Measurements from ENCODE around the gene PARD3B. TPM values are rescaled to one million over a fixed set of nuclear protein-coding genes. Genes with fewer than 3 reads are reported as not detected.

PARD3B gene
- total RNA-seq, 1 experiment from 2014 or later: 7.6 TPM

- TF ChIP-seq EZH2 (IDR thresholded peaks at IDR 0.05; ENCODE audit: borderline replicate concordance, low read depth, low read length, poor library complexity, severe bottlenecking) (no peak), CTCF (conservative IDR thresholded peaks at IDR 0.05; ENCODE audit: low read depth, low read length) (no peak)
- no peaks in the 10 kb centered on the region for H3K4me1 ChIP-seq (ENCODE audit: insufficient read depth, low read length, poor library complexity, severe bottlenecking)
- no peak for DNase-seq (ENCODE audit: low spot score)
- no peaks in the 10 kb centered on the region for H3K27me3 ChIP-seq (replicated peaks; ENCODE audit: insufficient read depth, low read depth, low read length, poor library complexity)
- BruUV-seq (replicated peaks): no TSS peak
- H3K9me3 ChIP-seq (ENCODE audit: low read depth, low read length, poor library complexity, severe bottlenecking): no peaks in the 10 kb centered on the region
- H3K27ac ChIP-seq (ENCODE audit: low read depth, low read length, poor library complexity, severe bottlenecking): no peak overlapping the region
- ChIA-PET CTCF (no interaction called here), POLR2A (ENCODE audit: low non-redundant PET) (no interaction called here)
- no peak overlapping the region for H3K4me3 ChIP-seq (ENCODE audit: low read depth, low read length, poor library complexity, severe bottlenecking)
- intact Hi-C loops (cut with micrococcal nuclease; ENCODE audit: unreplicated experiment): no loop called here
- H3K36me3 ChIP-seq (ENCODE audit: insufficient read depth, low read length, poor library complexity, severe bottlenecking): no peaks in the 10 kb centered on the region
Measured at GRCh38 chr2:205070889-205071288, 525.6 kb downstream of the PARD3B start.

GRCh38 chr2:205073433-205074020 is 528.3 kb downstream of the PARD3B start:
- no TSS peak for BruUV-seq (replicated peaks)
- no peak overlapping the region for H3K27ac ChIP-seq (ENCODE audit: low read depth, low read length, poor library complexity, severe bottlenecking)
- H3K9me3 ChIP-seq (ENCODE audit: low read depth, low read length, poor library complexity, severe bottlenecking): no peaks in the 10 kb centered on the region
- ChIA-PET CTCF (no interaction called here), POLR2A (ENCODE audit: low non-redundant PET) (interaction anchor here (0.6 kb wide), 1 partner anchor 40 kb away, joined by 3 read pairs; no protein-coding TSS in a partner anchor)
- no peaks in the 10 kb centered on the region for H3K4me1 ChIP-seq (ENCODE audit: insufficient read depth, low read length, poor library complexity, severe bottlenecking)
- no peak for DNase-seq (ENCODE audit: low spot score)
- H3K36me3 ChIP-seq (ENCODE audit: insufficient read depth, low read length, poor library complexity, severe bottlenecking): no peaks in the 10 kb centered on the region
- no peak overlapping the region for H3K4me3 ChIP-seq (ENCODE audit: low read depth, low read length, poor library complexity, severe bottlenecking)
- H3K27me3 ChIP-seq (replicated peaks; ENCODE audit: insufficient read depth, low read depth, low read length, poor library complexity): no peaks in the 10 kb centered on the region
- TF ChIP-seq CTCF (conservative IDR thresholded peaks at IDR 0.05; ENCODE audit: low read depth, low read length) (no peak), EZH2 (IDR thresholded peaks at IDR 0.05; ENCODE audit: borderline replicate concordance, low read depth, low read length, poor library complexity, severe bottlenecking) (no peak)
- intact Hi-C loops (cut with micrococcal nuclease; ENCODE audit: unreplicated experiment): no loop called here

GRCh38 chr2:205076405-205076804 is 531.1 kb downstream of the PARD3B start:
- H3K27me3 ChIP-seq (replicated peaks; ENCODE audit: insufficient read depth, low read depth, low read length, poor library complexity): no peaks in the 10 kb centered on the region
- intact Hi-C loops (cut with micrococcal nuclease; ENCODE audit: unreplicated experiment): no loop called here
- H3K4me1 ChIP-seq (ENCODE audit: insufficient read depth, low read length, poor library complexity, severe bottlenecking): no peaks in the 10 kb centered on the region
- ChIA-PET CTCF (no interaction called here), POLR2A (ENCODE audit: low non-redundant PET) (no interaction called here)
- no peak overlapping the region for H3K4me3 ChIP-seq (ENCODE audit: low read depth, low read length, poor library complexity, severe bottlenecking)
- no peaks in the 10 kb centered on the region for H3K9me3 ChIP-seq (ENCODE audit: low read depth, low read length, poor library complexity, severe bottlenecking)
- H3K27ac ChIP-seq (ENCODE audit: low read depth, low read length, poor library complexity, severe bottlenecking): no peak overlapping the region
- H3K36me3 ChIP-seq (ENCODE audit: insufficient read depth, low read length, poor library complexity, severe bottlenecking): no peaks in the 10 kb centered on the region
- no TSS peak for BruUV-seq (replicated peaks)
- TF ChIP-seq EZH2 (IDR thresholded peaks at IDR 0.05; ENCODE audit: borderline replicate concordance, low read depth, low read length, poor library complexity, severe bottlenecking) (no peak), CTCF (conservative IDR thresholded peaks at IDR 0.05; ENCODE audit: low read depth, low read length) (no peak)
- DNase-seq (ENCODE audit: low spot score): no peak

Measured in A673 (cell line).